DMS 273 (cell line): Measurements from ENCODE around the gene KHDC4.

Experiments
- DNase-seq: peaks from one replicate; lab custom pipeline; 2025; ENCODE audit not compliant: unreplicated experiment; lab: John Stamatoyannopoulos, UW

Gene KHDC4

DNA sequence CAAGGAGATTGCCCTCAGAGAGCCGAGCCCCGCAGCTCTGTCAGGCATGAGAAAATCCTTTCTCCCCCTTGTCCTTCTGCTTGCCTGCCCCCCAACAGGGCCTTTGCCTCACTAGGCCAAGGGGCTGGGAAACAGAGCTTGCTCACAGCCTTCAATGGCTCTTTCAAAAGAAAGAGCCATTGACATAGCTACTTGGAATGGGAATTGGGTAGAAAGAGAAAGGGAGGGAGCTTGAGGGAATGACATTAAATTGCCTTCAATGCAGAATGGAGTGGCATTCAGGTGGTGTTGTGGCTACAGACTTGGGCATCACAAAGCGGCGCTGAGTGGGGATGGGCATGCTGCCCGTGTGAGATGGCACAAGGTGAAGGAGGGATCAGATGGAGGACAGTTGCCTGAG, 61.7 kb downstream of the KHDC4 start:
- DNase-seq, result no peak

DNA sequence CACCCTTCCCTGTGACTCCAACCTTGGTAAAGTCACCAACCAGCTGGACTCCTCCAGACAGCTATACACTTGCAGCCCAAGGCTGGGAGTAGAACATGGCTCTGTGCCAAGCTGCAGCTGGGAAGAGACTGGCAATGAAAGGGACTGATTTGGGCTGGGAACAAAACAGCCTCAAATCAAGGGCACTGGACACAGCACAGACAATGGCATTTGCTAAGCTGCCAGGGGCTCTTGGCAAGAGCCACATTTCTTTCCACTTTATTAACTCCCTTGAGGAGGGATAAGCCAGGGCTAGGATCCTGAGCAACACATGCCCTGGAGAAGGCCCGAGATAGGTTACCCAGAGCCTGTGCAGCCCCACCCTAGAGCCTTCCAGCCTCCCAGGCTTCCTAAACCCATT, 62.8 kb downstream of the KHDC4 start:
- peak; percentile 85 for DNase-seq

DNA sequence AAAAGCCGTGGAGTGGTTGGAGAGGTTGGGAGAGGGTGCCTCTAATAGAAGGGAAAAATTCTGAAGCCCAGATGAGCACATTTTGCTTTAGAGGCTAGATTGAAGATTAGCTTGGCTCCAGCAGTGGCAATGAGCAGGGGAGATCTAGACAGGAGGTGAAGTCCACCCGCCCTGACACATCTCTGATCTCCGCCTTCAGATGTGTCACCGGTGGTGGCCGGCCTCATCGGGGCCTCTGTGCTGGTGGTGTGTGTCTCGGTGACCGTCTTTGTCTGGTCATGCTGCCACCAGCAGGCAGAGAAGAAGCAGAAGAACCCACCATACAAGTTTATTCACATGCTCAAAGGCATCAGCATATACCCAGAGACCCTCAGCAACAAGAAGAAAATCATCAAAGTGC, 66.4 kb downstream of the KHDC4 start:
- no peak for DNase-seq

DNA sequence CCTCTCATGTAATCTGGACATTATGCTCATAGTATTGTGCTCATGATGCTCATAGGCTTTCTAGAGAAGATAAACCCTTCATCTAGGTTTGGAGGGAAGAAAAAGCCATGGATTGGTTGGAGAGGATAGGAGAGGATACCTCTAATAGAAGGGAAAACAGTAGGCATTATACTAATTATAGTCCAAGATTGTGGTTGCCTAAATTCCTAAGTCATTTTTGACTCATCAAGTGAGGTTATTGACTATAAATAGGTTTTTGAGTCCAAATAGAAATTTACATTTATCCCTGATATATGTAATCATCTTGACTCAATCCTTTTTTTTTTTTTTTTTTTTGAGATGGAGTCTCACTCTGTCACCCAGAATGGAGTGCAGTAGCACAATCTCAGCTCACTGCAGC, 69.8 kb downstream of the KHDC4 start:
- no peak for DNase-seq
